HepG2 (cell line): ENCODE measurements around the gene EIF3A. TPM values are rescaled to one million over a fixed set of nuclear protein-coding genes. Genes with fewer than 3 reads are reported as not detected.

Experiments
- HMG20A ChIP-seq: IDR thresholded peaks from 2 replicates; pipeline ENCODE4 v1.6.1; 2016; ENCODE audit warnings: borderline replicate concordance
- HNRNPL ChIP-seq: fragments of 200-400 bp; formaldehyde crosslinking; IDR thresholded peaks from 2 replicates; pipeline ENCODE4 v1.6.1; 2017; ENCODE audit warnings: mild to moderate bottlenecking, low read depth, low read length
- ISX ChIP-seq: sonication (generic); formaldehyde crosslinking; conservative IDR thresholded peaks from 2 replicates; pipeline ENCODE4 v1.5.0; 2020; ENCODE audit warnings: missing genetic modification reagents
- MATR3 ChIP-seq: sonication (generic); formaldehyde crosslinking; IDR thresholded peaks from 2 replicates; pipeline ENCODE4 v1.4.0; 2020; ENCODE audit warnings: missing genetic modification reagents
- NFRKB ChIP-seq: fragments of 450-650 bp; IDR thresholded peaks from 2 replicates; pipeline ENCODE4 v1.6.1; 2017
- PHF20 ChIP-seq: sonication (generic); formaldehyde crosslinking; IDR thresholded peaks from 2 replicates; pipeline ENCODE4 v1.5.0; 2020; ENCODE audit warnings: mild to moderate bottlenecking, missing genetic modification reagents
- POLR2A ChIP-seq, 2 experiments: IDR thresholded peaks; 2 replicates each; pipeline ENCODE4 v1.6.1; 2011; ENCODE audit warnings: low read depth in 2 of 2, low read length in 2 of 2, mild to moderate bottlenecking in 1 of 2, moderate library complexity in 1 of 2; ENCODE audit not compliant: insufficient read depth in 1 of 2
- POLR2G ChIP-seq: fragments of 200-400 bp; formaldehyde crosslinking; IDR thresholded peaks from 2 replicates; pipeline ENCODE4 v1.6.1; 2018; ENCODE audit warnings: mild to moderate bottlenecking, low read depth, low read length, moderate library complexity
- PRDM15 ChIP-seq: sonication (generic); formaldehyde crosslinking; IDR thresholded peaks from 2 replicates; pipeline ENCODE4 v1.4.0; 2020; ENCODE audit warnings: missing genetic modification reagents
- PRMT3 ChIP-seq: sonication (generic); formaldehyde crosslinking; IDR thresholded peaks from 2 replicates; pipeline ENCODE4 v1.8.1; 2022; ENCODE audit warnings: low read depth, mild to moderate bottlenecking, moderate library complexity, missing genetic modification reagents, borderline replicate concordance
- SRY ChIP-seq: sonication (generic); formaldehyde crosslinking; IDR thresholded peaks from 2 replicates; pipeline ENCODE4 v1.8.0; 2022; ENCODE audit warnings: mild to moderate bottlenecking, missing genetic modification reagents
- TCF7 ChIP-seq: sonication (generic); IDR thresholded peaks from 2 replicates; pipeline ENCODE4 v1.6.1; 2016; ENCODE audit warnings: antibody characterized with exemption, low read depth
- THRA ChIP-seq: sonication (generic); formaldehyde crosslinking; IDR thresholded peaks from 2 replicates; pipeline ENCODE4 v1.4.0; 2020; ENCODE audit warnings: missing genetic modification reagents, borderline replicate concordance
- U2AF1 ChIP-seq: fragments of 200-400 bp; formaldehyde crosslinking; optimal IDR thresholded peaks from 2 replicates; pipeline ENCODE3; 2017; ENCODE audit warnings: mild to moderate bottlenecking, low read depth, low read length
- ZNF275 ChIP-seq: sonication (generic); formaldehyde crosslinking; IDR thresholded peaks from 2 replicates; pipeline ENCODE4 v1.8.0; 2022; ENCODE audit warnings: missing genetic modification reagents, mild to moderate bottlenecking, inconsistent platforms, borderline replicate concordance
- ZNF460 ChIP-seq: sonication (generic); formaldehyde crosslinking; IDR thresholded peaks from 2 replicates; pipeline ENCODE4 v1.5.1; 2020; ENCODE audit warnings: missing genetic modification reagents, mild to moderate bottlenecking, borderline replicate concordance
- ZNF564 ChIP-seq: sonication (generic); formaldehyde crosslinking; IDR thresholded peaks from 2 replicates; pipeline ENCODE4 v1.8.1; 2023; ENCODE audit warnings: mild to moderate bottlenecking, missing genetic modification reagents
- ZNF616 ChIP-seq: sonication (generic); formaldehyde crosslinking; IDR thresholded peaks from 2 replicates; pipeline ENCODE4 v1.5.0; 2020; ENCODE audit warnings: low read depth, mild to moderate bottlenecking, missing genetic modification reagents
- ZNF639 ChIP-seq: conservative IDR thresholded peaks from 2 replicates; pipeline ENCODE4 v1.6.1; 2018; ENCODE audit warnings: missing genetic modification reagents
- ZNF768 ChIP-seq: sonication (generic); formaldehyde crosslinking; IDR thresholded peaks from 2 replicates; pipeline ENCODE4 v1.4.0; 2020; ENCODE audit warnings: missing genetic modification reagents
- ZNF784 ChIP-seq: sonication (generic); formaldehyde crosslinking; IDR thresholded peaks from 2 replicates; pipeline ENCODE4 v1.5.1; 2020; ENCODE audit warnings: missing genetic modification reagents, mild to moderate bottlenecking, borderline replicate concordance
- ZNF841 ChIP-seq: sonication (generic); formaldehyde crosslinking; IDR thresholded peaks from 2 replicates; pipeline ENCODE4 v1.8.1; 2023; ENCODE audit warnings: missing genetic modification reagents, borderline replicate concordance
- polyA plus RNA-seq, 8 experiments: library from polyadenylated mRNA; depleted of rRNA in 3 of 8; stranded (reverse) in 7 of 8; unstranded in 1 of 8; fragments of >200 nt; fragmentation: Illumina TruSeq in 4 of 8; extraction: Trizol in 4 of 8; gene quantifications; 2 replicates each; pipeline versions ENCODE4 v1.2.1 to v1.2.3, GENCODE V29; 2011 to 2016; ENCODE audit warnings: low read depth in 4 of 8, missing spikeins in 1 of 8, mixed read lengths in 1 of 8; ENCODE audit not compliant: insufficient read depth in 1 of 8
- total RNA-seq, 5 experiments: library from RNA; depleted of rRNA; stranded (reverse); fragments of >200 nt; fragmentation: Illumina TruSeq; extraction: Trizol; gene quantifications; 2 replicates each; pipeline ENCODE4 v1.2.3, GENCODE V29; 2016; ENCODE audit warnings: low read depth in 1 of 5

The EIF3A gene
- total and polyA plus RNA-seq, 2 of the 13 experiments (the other 11 are each of a cell fraction or from before 2014, with no cell fraction given) = 25.6 to 117 TPM

- TF ChIP-seq PHF20 (peak; percentile 69; the same call in 1 of the 2 replicates), ZNF616 (CRISPR knock-in tag) (no peak), NFRKB (no peak), MATR3 (CRISPR knock-in tag) (no peak), HMG20A (CRISPR knock-in tag) (no peak), THRA (CRISPR knock-in tag) (peak; percentile 67), TCF7 (no peak), ZNF275 (peak; percentile 74), ZNF639 (CRISPR knock-in tag) (no peak), HNRNPL (no peak), PRMT3 (no peak), POLR2A (IDR thresholded peaks at IDR 0.05; ENCODE audit: insufficient read depth in 1 of 2, low read depth in 2 of 2, low read length in 2 of 2) (peak; percentile 93 to 99), ZNF768 (CRISPR knock-in tag) (no peak; the same call in 1 of the 2 replicates), ZNF564 (0 out of 2 replicates have a peak, but pooled peaks have one; percentile 88), ZNF841 (CRISPR knock-in tag) (no peak), ISX (no peak; the same call in 1 of the 2 replicates), ZNF784 (CRISPR knock-in tag) (peak; percentile 80), U2AF1 (no peak), POLR2G (peak; percentile 97), SRY (peak; percentile 77; the same call in 1 of the 2 replicates), ZNF460 (CRISPR knock-in tag) (0 out of 2 replicates have a peak, but pooled peaks have one; percentile 26), PRDM15 (CRISPR knock-in tag) (0 out of 2 replicates have a peak, but pooled peaks have one; percentile 27)
These were observed at the start of gene EIF3A (continued) for GRCh38 chr10:119080521-119081259.
